WTC11 (cell line): ENCODE results near the gene CNNM3. TPM values are rescaled to one million over a fixed set of nuclear protein-coding genes. Genes with fewer than 3 reads are reported as not detected.

ENCODE experiments used
- ATAC-seq: fragments of 200-7000 bp; cut with Tn5 transposase; 2 replicates; pipeline ENCODE4 v1.10.0; 2021; ENCODE audit warnings: mild to moderate bottlenecking, moderate library complexity
- CTCF ChIA-PET: fragments of 300-600 bp; sonication (Branson Sonifier 250); formaldehyde crosslinking; loops from one replicate; lab custom pipeline; 2021; ENCODE audit warnings: antibody characterized with exemption; lab: Charles Lee
- POLR2A ChIA-PET: fragments of 350-600 bp; sonication (Branson Sonifier 250); formaldehyde crosslinking; loops from one replicate; lab custom pipeline; 2021; ENCODE audit warnings: antibody characterized with exemption; lab: Charles Lee
- DNase-seq: peaks from one replicate; pipeline ENCODE4 v3.0.0; 2021; ENCODE audit warnings: low spot score
- H3K27ac Mint-ChIP-seq: 2 replicates; pipeline ENCODE4 v1.8.0; 2021; ENCODE audit warnings: mixed read lengths
- H3K27me3 Mint-ChIP-seq: 2 replicates; pipeline ENCODE4 v1.8.0; 2021; ENCODE audit warnings: low read depth, mild to moderate bottlenecking, moderate library complexity, mixed read lengths
- H3K36me3 Mint-ChIP-seq: 2 replicates; pipeline ENCODE4 v1.8.0; 2021; ENCODE audit warnings: mixed read lengths
- H3K4me1 Mint-ChIP-seq: 2 replicates; pipeline ENCODE4 v1.8.0; 2022; ENCODE audit warnings: mixed read lengths
- H3K4me3 Mint-ChIP-seq: 2 replicates; pipeline ENCODE4 v1.8.0; 2021; ENCODE audit warnings: mild to moderate bottlenecking, moderate library complexity, mixed read lengths
- H3K9me3 Mint-ChIP-seq: 2 replicates; pipeline ENCODE4 v1.8.0; 2021; ENCODE audit warnings: mixed read lengths
- AFF4 ChIP-seq: sonication (generic); formaldehyde crosslinking; IDR thresholded peaks from 2 replicates; pipeline ENCODE4 v1.8.1; 2023; ENCODE audit warnings: mild to moderate bottlenecking, missing genetic modification reagents, borderline replicate concordance
- ARID4B ChIP-seq: sonication (generic); formaldehyde crosslinking; IDR thresholded peaks from 2 replicates; pipeline ENCODE4 v1.8.0; 2023; ENCODE audit warnings: missing genetic modification reagents, mild to moderate bottlenecking, borderline replicate concordance
- CBFB ChIP-seq: sonication (generic); formaldehyde crosslinking; IDR thresholded peaks from 2 replicates; pipeline ENCODE4 v1.8.1; 2022; ENCODE audit warnings: mild to moderate bottlenecking, low read depth, missing genetic modification reagents
- CTCF ChIP-seq: fragments of 200-600 bp; IDR thresholded peaks from 2 replicates; pipeline ENCODE4 v1.8.0; 2022; ENCODE audit warnings: antibody characterized with exemption
- FOXK1 ChIP-seq: sonication (generic); formaldehyde crosslinking; IDR thresholded peaks from 2 replicates; pipeline ENCODE4 v1.8.0; 2022; ENCODE audit warnings: mild to moderate bottlenecking, moderate library complexity, missing genetic modification reagents
- HMGA2 ChIP-seq: fragments of 250-450 bp; sonication (Bioruptor Pico); IDR thresholded peaks from 2 replicates; pipeline ENCODE4 v1.4.0; 2021; ENCODE audit warnings: mild to moderate bottlenecking, moderate library complexity
- IRF1 ChIP-seq: sonication (generic); formaldehyde crosslinking; IDR thresholded peaks from 2 replicates; pipeline ENCODE4 v1.8.0; 2023; ENCODE audit warnings: missing genetic modification reagents
- NFATC4 ChIP-seq: fragments of 250-450 bp; sonication (Bioruptor Pico); IDR thresholded peaks from 2 replicates; pipeline ENCODE4 v1.9.0; 2021; ENCODE audit warnings: mild to moderate bottlenecking
- NR2C2 ChIP-seq: sonication (generic); formaldehyde crosslinking; IDR thresholded peaks from 2 replicates; pipeline ENCODE4 v1.8.0; 2022; ENCODE audit warnings: mild to moderate bottlenecking, missing genetic modification reagents
- OVOL2 ChIP-seq: fragments of 250-450 bp; sonication (Bioruptor Pico); IDR thresholded peaks from 2 replicates; pipeline ENCODE4 v1.9.0; 2021; ENCODE audit warnings: mild to moderate bottlenecking, borderline replicate concordance
- SMAD4 ChIP-seq: sonication (generic); formaldehyde crosslinking; IDR thresholded peaks from 2 replicates; pipeline ENCODE4 v1.8.0; 2022; ENCODE audit warnings: mild to moderate bottlenecking, missing genetic modification reagents
- ZNF138 ChIP-seq: sonication (generic); formaldehyde crosslinking; conservative IDR thresholded peaks from 2 replicates; pipeline ENCODE4 v1.8.1; 2022; ENCODE audit warnings: mild to moderate bottlenecking, moderate library complexity, missing genetic modification reagents
- ZNF396 ChIP-seq: fragments of 250-450 bp; sonication (Bioruptor Pico); IDR thresholded peaks from 2 replicates; pipeline ENCODE4 v1.8.0; 2021; ENCODE audit warnings: mild to moderate bottlenecking, moderate library complexity, borderline replicate concordance
- ZNF416 ChIP-seq: fragments of 250-450 bp; sonication (Bioruptor Pico); IDR thresholded peaks from 2 replicates; pipeline ENCODE4 v1.9.0; 2021; ENCODE audit warnings: mild to moderate bottlenecking, inconsistent platforms
- total RNA-seq: library from RNA; stranded (reverse); gene quantifications from 3 replicates; pipeline ENCODE4 v1.2.3, GENCODE V29; 2021
- TF ChIP-seq, protein P1 (sequence below): fragments of 250-450 bp; sonication (Bioruptor Pico); IDR thresholded peaks from 2 replicates; pipeline ENCODE4 v2.1.2; 2022; ENCODE audit warnings: mild to moderate bottlenecking, moderate library complexity
- TF ChIP-seq, protein P2 (sequence below): sonication (generic); formaldehyde crosslinking; IDR thresholded peaks from 2 replicates; pipeline ENCODE4 v1.8.1; 2023; ENCODE audit warnings: mild to moderate bottlenecking, missing genetic modification reagents
- TF ChIP-seq, protein P3 (sequence below): sonication (generic); formaldehyde crosslinking; IDR thresholded peaks from 2 replicates; pipeline ENCODE4 v1.8.1; 2022; ENCODE audit warnings: low read depth, mild to moderate bottlenecking, moderate library complexity, missing genetic modification reagents, borderline replicate concordance
- TF ChIP-seq, protein P4 (sequence below): sonication (generic); formaldehyde crosslinking; conservative IDR thresholded peaks from 2 replicates; pipeline ENCODE4 v1.8.1; 2022; ENCODE audit warnings: mild to moderate bottlenecking, missing genetic modification reagents

CNNM3 gene
- total RNA-seq, 1 experiment from 2014 or later: 34.9 TPM

- no peak for TF ChIP-seq ZNF396 (CRISPR knock-in tag)
- TF ChIP-seq, protein P1, sequence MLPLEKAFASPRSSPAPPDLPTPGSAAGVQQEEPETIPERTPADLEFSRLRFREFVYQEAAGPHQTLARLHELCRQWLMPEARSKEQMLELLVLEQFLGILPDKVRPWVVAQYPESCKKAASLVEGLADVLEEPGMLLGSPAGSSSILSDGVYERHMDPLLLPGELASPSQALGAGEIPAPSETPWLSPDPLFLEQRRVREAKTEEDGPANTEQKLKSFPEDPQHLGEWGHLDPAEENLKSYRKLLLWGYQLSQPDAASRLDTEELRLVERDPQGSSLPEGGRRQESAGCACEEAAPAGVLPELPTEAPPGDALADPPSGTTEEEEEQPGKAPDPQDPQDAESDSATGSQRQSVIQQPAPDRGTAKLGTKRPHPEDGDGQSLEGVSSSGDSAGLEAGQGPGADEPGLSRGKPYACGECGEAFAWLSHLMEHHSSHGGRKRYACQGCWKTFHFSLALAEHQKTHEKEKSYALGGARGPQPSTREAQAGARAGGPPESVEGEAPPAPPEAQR (CRISPR knock-in tag): no peak
- TF ChIP-seq, protein P2, sequence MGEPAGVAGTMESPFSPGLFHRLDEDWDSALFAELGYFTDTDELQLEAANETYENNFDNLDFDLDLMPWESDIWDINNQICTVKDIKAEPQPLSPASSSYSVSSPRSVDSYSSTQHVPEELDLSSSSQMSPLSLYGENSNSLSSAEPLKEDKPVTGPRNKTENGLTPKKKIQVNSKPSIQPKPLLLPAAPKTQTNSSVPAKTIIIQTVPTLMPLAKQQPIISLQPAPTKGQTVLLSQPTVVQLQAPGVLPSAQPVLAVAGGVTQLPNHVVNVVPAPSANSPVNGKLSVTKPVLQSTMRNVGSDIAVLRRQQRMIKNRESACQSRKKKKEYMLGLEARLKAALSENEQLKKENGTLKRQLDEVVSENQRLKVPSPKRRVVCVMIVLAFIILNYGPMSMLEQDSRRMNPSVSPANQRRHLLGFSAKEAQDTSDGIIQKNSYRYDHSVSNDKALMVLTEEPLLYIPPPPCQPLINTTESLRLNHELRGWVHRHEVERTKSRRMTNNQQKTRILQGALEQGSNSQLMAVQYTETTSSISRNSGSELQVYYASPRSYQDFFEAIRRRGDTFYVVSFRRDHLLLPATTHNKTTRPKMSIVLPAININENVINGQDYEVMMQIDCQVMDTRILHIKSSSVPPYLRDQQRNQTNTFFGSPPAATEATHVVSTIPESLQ (CRISPR knock-in tag): no peak
- no peak for TF ChIP-seq NR2C2
- no peak for TF ChIP-seq ARID4B (CRISPR knock-in tag)
- TF ChIP-seq HMGA2: no peak
- TF ChIP-seq ZNF416 (CRISPR knock-in tag): no peak
- no peak for TF ChIP-seq NFATC4 (CRISPR knock-in tag)
Measured at GRCh38 chr2:96831679-96832078, 15.6 kb downstream of the CNNM3 start (continued).

DNA sequence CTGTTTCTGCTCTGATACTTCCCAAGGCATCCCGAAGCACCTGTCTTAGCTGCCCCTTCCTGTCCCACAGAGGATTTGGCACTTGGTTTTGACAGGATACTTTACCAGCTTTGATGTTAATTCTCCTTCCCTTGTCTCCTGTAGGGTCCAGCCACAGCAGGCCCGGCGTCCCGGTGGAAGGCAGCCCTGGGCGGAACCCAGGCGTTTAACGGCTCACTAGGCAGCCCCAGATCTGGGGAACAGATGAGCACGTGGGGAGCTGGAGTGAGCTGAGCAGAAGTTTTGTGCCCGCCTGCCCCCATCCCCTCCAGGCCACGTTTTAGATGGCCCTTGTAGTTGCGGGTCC, 16.3 kb downstream of the CNNM3 start:
- Mint-ChIP-seq H3K36me3 (peaks cover 65% of the 10 kb centered on the region), H3K4me1 (peaks cover 26% of the 10 kb centered on the region), H3K27me3 (no peaks in the 10 kb centered on the region), H3K27ac (peak overlapping the region; percentile 90), H3K9me3 (no peaks in the 10 kb centered on the region), H3K4me3 (peak overlapping the region; percentile 11; the same call in 1 of the 2 replicates)
- ChIA-PET CTCF (interaction anchor here (1.0 to 3.4 kb wide), 11 partner anchors 10 to 282 kb away, joined by 3 to 32 read pairs (median 7); partner anchors contain the start of genes ANKRD36, ANKRD39 and CNNM3), POLR2A (interaction anchor here (1.2 to 1.5 kb wide), 3 partner anchors 16 to 527 kb away, joined by 3 to 4 read pairs (median 3); partner anchors contain the start of genes CNNM3 and SNRNP200)
- ATAC-seq (peak; percentile 18; the same call in 1 of the 2 replicates), DNase-seq (no peak)
- TF ChIP-seq, protein P3, sequence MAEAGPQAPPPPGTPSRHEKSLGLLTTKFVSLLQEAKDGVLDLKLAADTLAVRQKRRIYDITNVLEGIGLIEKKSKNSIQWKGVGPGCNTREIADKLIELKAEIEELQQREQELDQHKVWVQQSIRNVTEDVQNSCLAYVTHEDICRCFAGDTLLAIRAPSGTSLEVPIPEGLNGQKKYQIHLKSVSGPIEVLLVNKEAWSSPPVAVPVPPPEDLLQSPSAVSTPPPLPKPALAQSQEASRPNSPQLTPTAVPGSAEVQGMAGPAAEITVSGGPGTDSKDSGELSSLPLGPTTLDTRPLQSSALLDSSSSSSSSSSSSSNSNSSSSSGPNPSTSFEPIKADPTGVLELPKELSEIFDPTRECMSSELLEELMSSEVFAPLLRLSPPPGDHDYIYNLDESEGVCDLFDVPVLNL (CRISPR knock-in tag): no peak
- no peak for TF ChIP-seq FOXK1 (CRISPR knock-in tag)
- TF ChIP-seq SMAD4 (CRISPR knock-in tag): no peak
- no peak for TF ChIP-seq ZNF396 (CRISPR knock-in tag)
- TF ChIP-seq ZNF138 (CRISPR knock-in tag): no peak
- no peak for TF ChIP-seq CTCF
- TF ChIP-seq, protein P4, sequence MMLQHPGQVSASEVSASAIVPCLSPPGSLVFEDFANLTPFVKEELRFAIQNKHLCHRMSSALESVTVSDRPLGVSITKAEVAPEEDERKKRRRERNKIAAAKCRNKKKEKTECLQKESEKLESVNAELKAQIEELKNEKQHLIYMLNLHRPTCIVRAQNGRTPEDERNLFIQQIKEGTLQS (CRISPR knock-in tag): no peak
- TF ChIP-seq, protein P1 (CRISPR knock-in tag): no peak
- no peak for TF ChIP-seq CBFB (CRISPR knock-in tag)
- no peak for TF ChIP-seq IRF1 (CRISPR knock-in tag)
- no peak for TF ChIP-seq OVOL2 (CRISPR knock-in tag)
- TF ChIP-seq AFF4 (CRISPR knock-in tag): no peak
- TF ChIP-seq, all 79 proteins: peak for 0
